Mesothelial cell of epicardium (in vitro differentiated cells): ENCODE measurements around the gene SLC66A1. TPM values are rescaled to one million over a fixed set of nuclear protein-coding genes. Genes with fewer than 3 reads are reported as not detected.
"Not testable (repeated sequence)": the region's sequence is repeated elsewhere in the genome, so short reads cannot be mapped to it uniquely, and the experiment has no call there.

Experiments
- DNase-seq, 2 experiments: peaks; one replicate each; pipeline ENCODE4 v3.0.0; 2021; ENCODE audit warnings: low spot score in 2 of 2; ENCODE audit not compliant: unreplicated experiment in 2 of 2
- H3K27ac Mint-ChIP-seq: 2 replicates; pipeline ENCODE4 v1.8.0; 2021; ENCODE audit warnings: mixed read lengths
- H3K27me3 Mint-ChIP-seq: 2 replicates; pipeline ENCODE4 v1.8.0; 2021; ENCODE audit warnings: low read depth, mixed read lengths
- H3K36me3 Mint-ChIP-seq: 2 replicates; pipeline ENCODE4 v1.8.0; 2021; ENCODE audit warnings: mixed read lengths
- H3K4me1 Mint-ChIP-seq: 2 replicates; pipeline ENCODE4 v1.8.0; 2021; ENCODE audit warnings: mixed read lengths
- H3K4me3 Mint-ChIP-seq: 2 replicates; pipeline ENCODE4 v1.8.0; 2021; ENCODE audit warnings: mild to moderate bottlenecking, moderate library complexity, mixed read lengths
- H3K9me3 Mint-ChIP-seq: 2 replicates; pipeline ENCODE4 v1.8.0; 2021; ENCODE audit warnings: mixed read lengths
- total RNA-seq: library from RNA; stranded (reverse); gene quantifications from 3 replicates; pipeline ENCODE4 v1.2.1, GENCODE V29; 2021
- TF ChIP-seq, protein P1 (sequence below): fragments of 200-600 bp; sonication (generic); IDR thresholded peaks from one replicate; pipeline ENCODE4 v1.5.0; 2021; ENCODE audit warnings: antibody characterized with exemption; ENCODE audit not compliant: unreplicated experiment

The SLC66A1 gene
- total RNA-seq, 1 donor from 2014 or later, result 20.9 TPM

DNA sequence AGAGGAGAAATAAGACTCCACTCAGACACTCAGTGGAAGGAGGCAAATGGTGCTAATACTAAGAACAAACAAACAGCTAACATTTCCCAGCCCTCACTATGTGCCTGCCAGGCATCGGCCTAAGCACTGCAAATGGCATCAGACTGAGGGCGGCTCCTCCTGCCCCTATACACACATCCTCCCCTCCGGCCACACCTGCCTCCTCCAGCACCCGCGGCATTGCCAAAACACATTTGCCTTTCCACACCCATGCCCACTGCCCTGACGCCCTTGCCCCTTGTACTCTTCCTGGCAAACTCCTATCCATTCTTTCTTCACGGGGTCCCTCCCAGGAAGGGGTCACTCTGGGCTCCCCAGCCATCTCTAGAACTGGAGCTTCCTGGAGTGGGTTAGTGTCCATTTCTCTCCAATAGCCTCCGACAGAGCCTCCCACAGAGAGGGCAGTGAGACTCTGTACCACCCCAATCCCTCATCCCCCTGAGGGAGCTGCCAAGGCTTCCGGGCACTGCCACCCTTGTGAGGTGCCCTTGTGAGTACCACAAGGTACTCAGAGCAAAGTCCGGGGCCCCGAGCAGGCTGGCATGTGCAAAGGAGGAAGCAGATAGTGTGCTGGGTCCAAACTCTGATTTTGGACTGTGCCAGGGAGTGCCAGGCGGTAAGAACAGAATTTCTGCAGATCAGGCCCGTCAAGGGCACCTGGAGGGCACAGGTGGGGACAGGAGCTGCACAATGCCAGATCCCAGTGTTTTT is 24.5 kb upstream of the SLC66A1 start:
- H3K27me3 Mint-ChIP-seq, result peaks cover 27% of the 10 kb centered on the region
- H3K36me3 Mint-ChIP-seq, result peaks cover 23% of the 10 kb centered on the region
- TF ChIP-seq, protein P1, sequence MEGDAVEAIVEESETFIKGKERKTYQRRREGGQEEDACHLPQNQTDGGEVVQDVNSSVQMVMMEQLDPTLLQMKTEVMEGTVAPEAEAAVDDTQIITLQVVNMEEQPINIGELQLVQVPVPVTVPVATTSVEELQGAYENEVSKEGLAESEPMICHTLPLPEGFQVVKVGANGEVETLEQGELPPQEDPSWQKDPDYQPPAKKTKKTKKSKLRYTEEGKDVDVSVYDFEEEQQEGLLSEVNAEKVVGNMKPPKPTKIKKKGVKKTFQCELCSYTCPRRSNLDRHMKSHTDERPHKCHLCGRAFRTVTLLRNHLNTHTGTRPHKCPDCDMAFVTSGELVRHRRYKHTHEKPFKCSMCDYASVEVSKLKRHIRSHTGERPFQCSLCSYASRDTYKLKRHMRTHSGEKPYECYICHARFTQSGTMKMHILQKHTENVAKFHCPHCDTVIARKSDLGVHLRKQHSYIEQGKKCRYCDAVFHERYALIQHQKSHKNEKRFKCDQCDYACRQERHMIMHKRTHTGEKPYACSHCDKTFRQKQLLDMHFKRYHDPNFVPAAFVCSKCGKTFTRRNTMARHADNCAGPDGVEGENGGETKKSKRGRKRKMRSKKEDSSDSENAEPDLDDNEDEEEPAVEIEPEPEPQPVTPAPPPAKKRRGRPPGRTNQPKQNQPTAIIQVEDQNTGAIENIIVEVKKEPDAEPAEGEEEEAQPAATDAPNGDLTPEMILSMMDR, result no peak
- no peaks in the 10 kb centered on the region for H3K4me1 Mint-ChIP-seq
- no peak overlapping the region for H3K27ac Mint-ChIP-seq
- DNase-seq, result no peak
- peaks cover 12% of the 10 kb centered on the region for H3K9me3 Mint-ChIP-seq
- H3K4me3 Mint-ChIP-seq, result peak overlapping the region; percentile 58

DNA sequence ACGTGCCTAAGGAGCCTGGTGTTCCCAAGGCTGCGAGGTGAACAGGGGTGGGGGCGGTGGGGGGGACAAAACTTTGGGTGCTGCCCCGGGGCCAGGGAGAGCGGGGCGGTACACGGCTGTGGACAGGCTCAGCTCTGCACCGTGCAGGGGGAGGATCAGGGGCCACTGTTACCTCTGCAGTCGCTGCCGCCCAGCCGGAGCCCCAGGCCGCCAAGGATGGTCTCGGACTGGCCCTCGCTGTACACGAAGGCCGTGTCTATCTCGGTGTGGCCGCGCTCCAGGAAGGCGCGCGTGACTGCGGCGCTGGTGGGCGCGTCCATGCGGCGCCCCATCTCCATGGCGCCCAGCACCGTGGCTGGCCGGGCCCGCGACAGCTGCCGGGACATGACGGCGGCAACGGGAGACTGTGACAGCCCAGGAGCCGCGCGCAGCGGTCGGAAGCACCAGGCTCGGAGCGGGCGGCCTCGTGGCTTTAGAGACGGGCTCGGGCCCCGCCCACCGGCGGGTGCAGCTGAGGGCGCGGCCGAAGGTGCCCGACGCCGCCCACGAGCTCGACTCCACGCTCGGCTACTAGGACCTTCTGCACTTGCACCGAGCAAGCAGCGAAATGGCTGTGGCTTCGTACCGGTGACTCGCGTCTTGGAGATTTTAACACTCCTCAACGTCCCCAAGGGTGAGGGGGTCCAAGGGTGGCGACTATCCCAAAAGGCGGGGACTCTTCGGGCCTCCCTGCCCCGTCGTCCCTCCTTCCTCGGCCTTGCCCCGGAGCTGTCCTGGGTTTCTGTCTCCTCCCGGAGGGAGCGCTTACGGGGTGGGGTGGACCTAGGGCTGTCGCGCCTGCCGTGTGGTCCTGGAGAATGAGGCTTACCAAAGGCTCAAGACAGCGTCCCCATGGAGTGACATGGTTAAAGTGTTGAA is 23.5 kb upstream of the SLC66A1 start, which contains the start of gene AKR7A3:
TSS of gene AKR7A3 (minus strand) at position 447 of the 918 bp plus-strand sequence. CDS start at position 386, 61 bp downstream.
- Mint-ChIP-seq H3K36me3 (peaks cover 26% of the 10 kb centered on the region), H3K9me3 (peaks cover 17% of the 10 kb centered on the region), H3K27me3 (peaks cover 27% of the 10 kb centered on the region), H3K4me3 (peak within 1 kb of the TSS; percentile 58)
- DNase-seq, H3K27ac Mint-ChIP-seq, H3K4me1 Mint-ChIP-seq: not testable (repeated sequence)

DNA sequence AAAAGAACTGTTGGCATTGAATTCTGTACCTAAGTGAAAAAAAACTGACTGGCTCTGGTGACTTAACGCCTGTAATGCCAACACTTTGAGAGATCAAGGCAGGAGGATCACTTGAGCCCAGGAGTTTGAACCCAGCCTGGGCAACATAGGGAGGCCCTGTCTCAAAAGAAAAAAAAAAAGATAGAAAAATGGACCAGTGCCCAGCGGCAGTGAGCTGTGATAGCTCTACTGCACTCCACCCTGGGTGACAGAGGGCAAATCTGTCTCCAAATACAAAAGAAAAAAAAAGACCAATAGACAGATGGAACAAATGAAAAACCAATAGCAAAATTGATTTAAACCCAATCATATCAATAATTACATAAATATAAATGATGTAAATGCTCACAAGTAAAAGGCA is 22.9 kb upstream of the SLC66A1 start:
- H3K4me1 Mint-ChIP-seq, result no peaks in the 10 kb centered on the region
- H3K4me3 Mint-ChIP-seq, result peak overlapping the region; percentile 38
- peaks cover 27% of the 10 kb centered on the region for H3K36me3 Mint-ChIP-seq
- peaks cover 19% of the 10 kb centered on the region for H3K9me3 Mint-ChIP-seq
- H3K27ac Mint-ChIP-seq, result no peak overlapping the region
- DNase-seq, result no peak
- peaks cover 27% of the 10 kb centered on the region for H3K27me3 Mint-ChIP-seq
- TF ChIP-seq, protein P1, result no peak

DNA sequence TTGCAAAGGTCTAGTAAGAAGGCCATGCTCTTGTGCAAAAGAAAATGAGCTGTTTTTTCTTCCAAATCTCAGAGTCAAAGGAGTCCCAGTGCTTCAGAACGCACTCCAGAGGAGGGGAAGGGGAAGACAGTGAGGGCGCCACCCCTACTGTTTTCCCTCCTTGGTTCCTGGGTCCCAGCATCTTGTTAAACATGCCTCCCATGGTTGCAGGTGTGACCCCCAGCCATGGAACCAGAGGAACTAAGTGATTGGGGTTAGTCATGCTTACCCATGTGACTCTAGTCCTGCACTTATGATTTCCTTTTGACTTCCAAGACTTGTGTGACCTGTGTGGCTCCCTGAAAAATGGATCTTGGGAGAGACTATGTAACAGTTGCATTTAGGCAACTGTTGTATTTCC is 17.5 kb upstream of the SLC66A1 start:
- no peaks in the 10 kb centered on the region for H3K4me1 Mint-ChIP-seq
- H3K36me3 Mint-ChIP-seq, result peaks cover 54% of the 10 kb centered on the region
- no peak overlapping the region for H3K4me3 Mint-ChIP-seq
- TF ChIP-seq, protein P1, result no peak
- H3K27ac Mint-ChIP-seq, result no peak overlapping the region
- DNase-seq, result no peak
- peaks cover 41% of the 10 kb centered on the region for H3K9me3 Mint-ChIP-seq
- peaks cover 6% of the 10 kb centered on the region for H3K27me3 Mint-ChIP-seq

DNA sequence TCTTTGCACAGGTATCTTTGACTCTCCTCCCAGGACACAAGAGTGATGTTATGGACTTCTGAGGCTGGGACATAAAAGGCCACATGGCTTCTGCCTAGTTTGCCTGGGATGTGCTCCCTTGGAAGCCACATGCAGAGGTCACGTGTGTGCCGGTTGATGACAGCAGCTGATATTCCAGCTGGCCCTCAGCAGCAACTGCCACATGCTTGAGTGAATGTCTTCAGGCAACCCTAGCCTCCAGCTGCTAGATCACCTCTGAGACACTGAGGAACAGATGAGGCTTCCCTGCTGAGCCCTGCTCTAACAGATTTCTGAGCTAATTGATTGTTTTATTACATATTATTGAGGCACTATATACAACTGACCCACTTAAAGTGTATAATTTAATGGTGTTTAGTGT is 11.9 kb upstream of the SLC66A1 start:
- Mint-ChIP-seq H3K4me1 (no peaks in the 10 kb centered on the region), H3K27me3 (no peaks in the 10 kb centered on the region), H3K27ac (no peak overlapping the region), H3K4me3 (no peak overlapping the region), H3K36me3 (peaks cover 56% of the 10 kb centered on the region), H3K9me3 (peaks cover 23% of the 10 kb centered on the region)
- TF ChIP-seq, protein P1, result no peak
- no peak for DNase-seq

DNA sequence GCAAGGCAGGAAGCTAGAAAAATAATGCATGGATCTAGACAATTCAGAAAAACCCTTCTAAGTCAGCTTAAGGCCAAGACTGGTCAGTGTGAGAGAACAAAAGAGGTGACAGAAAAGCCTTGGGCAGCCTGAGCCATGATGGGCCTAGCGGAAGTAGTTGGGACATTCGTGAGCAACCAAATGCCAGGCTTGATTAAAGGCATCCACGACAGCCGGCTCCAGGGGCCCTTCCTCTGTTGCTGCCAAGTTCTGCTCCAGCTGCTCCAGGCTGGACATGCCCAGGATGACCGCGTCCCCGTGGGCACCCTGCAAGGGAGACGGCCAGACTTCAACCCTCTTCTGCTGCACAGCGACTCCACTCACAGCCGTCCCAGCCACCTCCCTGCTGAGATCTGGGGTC is 8.0 kb upstream of the SLC66A1 start:
- H3K27me3 Mint-ChIP-seq, H3K4me1 Mint-ChIP-seq, DNase-seq, H3K9me3 Mint-ChIP-seq, H3K4me3 Mint-ChIP-seq, H3K27ac Mint-ChIP-seq: not testable (repeated sequence)
- H3K36me3 Mint-ChIP-seq, result peaks cover 51% of the 10 kb centered on the region
